ENCODE measurements around the gene SUN3.

GRCh38 chr7:47990592-47990991 is 38.3 kb downstream of the SUN3 start:
- TF ChIP-seq POLR2A (IDR thresholded peaks at IDR 0.05) (no peak), POLR2AphosphoS5 (IDR thresholded peaks at IDR 0.05) (no peak), EP300 (IDR thresholded peaks at IDR 0.05) (no peak)
- TF ChIP-seq, protein P1, sequence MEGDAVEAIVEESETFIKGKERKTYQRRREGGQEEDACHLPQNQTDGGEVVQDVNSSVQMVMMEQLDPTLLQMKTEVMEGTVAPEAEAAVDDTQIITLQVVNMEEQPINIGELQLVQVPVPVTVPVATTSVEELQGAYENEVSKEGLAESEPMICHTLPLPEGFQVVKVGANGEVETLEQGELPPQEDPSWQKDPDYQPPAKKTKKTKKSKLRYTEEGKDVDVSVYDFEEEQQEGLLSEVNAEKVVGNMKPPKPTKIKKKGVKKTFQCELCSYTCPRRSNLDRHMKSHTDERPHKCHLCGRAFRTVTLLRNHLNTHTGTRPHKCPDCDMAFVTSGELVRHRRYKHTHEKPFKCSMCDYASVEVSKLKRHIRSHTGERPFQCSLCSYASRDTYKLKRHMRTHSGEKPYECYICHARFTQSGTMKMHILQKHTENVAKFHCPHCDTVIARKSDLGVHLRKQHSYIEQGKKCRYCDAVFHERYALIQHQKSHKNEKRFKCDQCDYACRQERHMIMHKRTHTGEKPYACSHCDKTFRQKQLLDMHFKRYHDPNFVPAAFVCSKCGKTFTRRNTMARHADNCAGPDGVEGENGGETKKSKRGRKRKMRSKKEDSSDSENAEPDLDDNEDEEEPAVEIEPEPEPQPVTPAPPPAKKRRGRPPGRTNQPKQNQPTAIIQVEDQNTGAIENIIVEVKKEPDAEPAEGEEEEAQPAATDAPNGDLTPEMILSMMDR (IDR thresholded peaks at IDR 0.05) = no peak
